CD14-positive monocyte (primary cell): ENCODE results near the gene NOG. TPM values are rescaled to one million over a fixed set of nuclear protein-coding genes. Genes with fewer than 3 reads are reported as not detected.

Source experiments
- DNase-seq, 3 donors: peaks; one replicate each; pipeline ENCODE4 v3.0.0-alpha.2; 2011 to 2022
- H2AFZ ChIP-seq: 2 replicates; pipeline ENCODE4 v1.6.0; 2012; ENCODE audit warnings: mild to moderate bottlenecking, low read depth, low read length, inconsistent platforms; ENCODE audit not compliant: insufficient read depth, poor library complexity, severe bottlenecking
- H3K27ac ChIP-seq, 2 donors: 1 replicate in 1 of 2; 2 replicates in 1 of 2; pipeline ENCODE4 v1.5.1; 2012 to 2013; ENCODE audit warnings: low read length in 2 of 2, control low read depth in 1 of 2, inconsistent platforms in 1 of 2, low read depth in 1 of 2, mild to moderate bottlenecking in 1 of 2
- H3K27me3 ChIP-seq, 2 donors: one replicate each; pipeline versions ENCODE4 v1.6.0 to v1.6.1; 2011 to 2013; ENCODE audit warnings: low read length in 2 of 2; ENCODE audit not compliant: control insufficient read depth in 2 of 2, insufficient read depth in 2 of 2
- H3K36me3 ChIP-seq, 2 donors: replicated peaks in 1 of 2; 1 replicate in 1 of 2; 2 replicates in 1 of 2; pipeline versions ENCODE4 v1.5.1 to v1.6.1; 2012 to 2013; ENCODE audit warnings: low read length in 2 of 2, control low read depth in 1 of 2, inconsistent platforms in 1 of 2, mild to moderate bottlenecking in 1 of 2; ENCODE audit not compliant: insufficient read depth in 2 of 2, control insufficient read depth in 1 of 2
- H3K4me1 ChIP-seq, 2 donors: 1 replicate in 1 of 2; 2 replicates in 1 of 2; pipeline versions ENCODE4 v1.5.1 to v1.6.1; 2012 to 2013; ENCODE audit warnings: low read length in 2 of 2, control low read depth in 1 of 2, inconsistent platforms in 1 of 2, mild to moderate bottlenecking in 1 of 2, moderate library complexity in 1 of 2; ENCODE audit not compliant: insufficient read depth in 2 of 2, control insufficient read depth in 1 of 2
- H3K4me2 ChIP-seq: replicated peaks from 2 replicates; pipeline ENCODE3; 2012; ENCODE audit warnings: low read length, moderate library complexity, mild to moderate bottlenecking; ENCODE audit not compliant: poor library complexity, severe bottlenecking; ENCODE audit errors: extremely low read depth
- H3K4me3 ChIP-seq, 3 experiments: fragments of 200-600 bp in 1 of 3; sonication (generic) in 1 of 3; replicated peaks in 1 of 3; 1 replicate in 2 of 3; 2 replicates in 1 of 3; pipeline ENCODE4 v1.5.1; 2011 to 2013; ENCODE audit warnings: low read length in 3 of 3, mild to moderate bottlenecking in 3 of 3, control low read depth in 2 of 3, low read depth in 2 of 3, inconsistent platforms in 1 of 3, moderate library complexity in 1 of 3
- H3K79me2 ChIP-seq: 2 replicates; pipeline ENCODE4 v1.6.0; 2012; ENCODE audit warnings: mild to moderate bottlenecking, control low read depth, inconsistent platforms, low read length, moderate library complexity; ENCODE audit not compliant: insufficient read depth
- H3K9ac ChIP-seq: 2 replicates; pipeline ENCODE4 v1.6.0; 2017; ENCODE audit warnings: low read length, mild to moderate bottlenecking; ENCODE audit not compliant: insufficient read depth, poor library complexity, severe bottlenecking
- H3K9me3 ChIP-seq, 2 donors: replicated peaks in 1 of 2; 1 replicate in 1 of 2; 2 replicates in 1 of 2; pipeline versions ENCODE4 v1.5.1 to v1.6.1; 2012 to 2013; ENCODE audit warnings: low read length in 2 of 2, control low read depth in 1 of 2; ENCODE audit not compliant: control insufficient read depth in 1 of 2, insufficient read depth in 1 of 2
- H4K20me1 ChIP-seq: 2 replicates; pipeline ENCODE4 v1.6.0; 2012; ENCODE audit warnings: mild to moderate bottlenecking, low read length, control low read depth, moderate library complexity; ENCODE audit not compliant: insufficient read depth
- H3K27ac Mint-ChIP-seq, 7 donors: one replicate each; pipeline ENCODE4 v1.8.0; 2020; ENCODE audit warnings: mild to moderate bottlenecking in 7 of 7, mixed read lengths in 7 of 7, moderate library complexity in 6 of 7, inconsistent platforms in 2 of 7
- H3K27me3 Mint-ChIP-seq, 3 donors: one replicate each; pipeline ENCODE4 v1.8.0; 2021 to 2022; ENCODE audit warnings: low read depth in 3 of 3, mild to moderate bottlenecking in 3 of 3, mixed read lengths in 3 of 3, moderate library complexity in 3 of 3, inconsistent platforms in 1 of 3
- H3K36me3 Mint-ChIP-seq, 2 donors: one replicate each; pipeline ENCODE4 v1.8.0; 2020; ENCODE audit warnings: mixed read lengths in 2 of 2, inconsistent platforms in 1 of 2, mild to moderate bottlenecking in 1 of 2
- H3K4me1 Mint-ChIP-seq: one replicate; pipeline ENCODE4 v1.8.0; 2020; ENCODE audit warnings: mild to moderate bottlenecking, mixed read lengths
- H3K4me3 Mint-ChIP-seq, 2 donors: one replicate each; pipeline ENCODE4 v1.8.0; 2020; ENCODE audit warnings: mild to moderate bottlenecking in 2 of 2, mixed read lengths in 2 of 2, moderate library complexity in 1 of 2
- H3K9me3 Mint-ChIP-seq, 7 donors: one replicate each; pipeline ENCODE4 v1.8.0; 2020 to 2022; ENCODE audit warnings: mixed read lengths in 7 of 7, mild to moderate bottlenecking in 6 of 7, moderate library complexity in 6 of 7, inconsistent platforms in 2 of 7
- CTCF ChIP-seq: fragments of 200-600 bp; IDR thresholded peaks from one replicate; pipeline ENCODE4 v1.8.0; 2022; ENCODE audit warnings: antibody characterized with exemption, mild to moderate bottlenecking
- WGBS: methylation state at CpG from one replicate; pipeline ENCODE4 v1.1.5; 2013; ENCODE audit warnings: missing lambda C conversion rate; ENCODE audit not compliant: insufficient coverage; 5-methylcytosine and 5-hydroxymethylcytosine counted together
- intact Hi-C, 2 donors: fragments of 100-400 bp; cut with micrococcal nuclease; formaldehyde crosslinking; loops; one replicate each; pipeline versions ENCODE4 v1.15.0 to v1.15.1; 2023
- polyA plus RNA-seq, 3 donors: library from polyadenylated mRNA; depleted of rRNA in 1 of 3; unstranded in 2 of 3; stranded (reverse) in 1 of 3; fragments of 300-500 nt in 2 of 3; fragments of >200 nt in 1 of 3; fragmentation: Illumina TruSeq in 2 of 3; gene quantifications; 1 replicate in 2 of 3; 2 replicates in 1 of 3; pipeline ENCODE4 v1.2.3, GENCODE V29; 2012 to 2021

Gene NOG
- polyA plus RNA-seq, 3 donors = 0.11 to 0.27 TPM; not detected in 1

GRCh38 chr17:56604691-56605290 lies 11.3 kb downstream of the NOG start:
- Mint-ChIP-seq H3K9me3 (peaks cover 0 to 7% (median 0%) of the 10 kb centered on the region in 7 donors), H3K36me3 (peaks cover 0 to under 1% of the 10 kb centered on the region in 2 donors), H3K27ac (no peak overlapping the region), H3K4me1 (peaks cover 50% of the 10 kb centered on the region), H3K27me3 (peaks cover 0 to 4% (median 3%) of the 10 kb centered on the region in 3 donors), H3K4me3 (no peak overlapping the region)
- H4K20me1 ChIP-seq = no peaks in the 10 kb centered on the region
- H3K4me3 ChIP-seq = no peak overlapping the region
- no peaks in the 10 kb centered on the region for H3K27me3 ChIP-seq
- no peaks in the 10 kb centered on the region for H3K9me3 ChIP-seq
- no peak overlapping the region for H3K27ac ChIP-seq
- H3K4me1 ChIP-seq = peaks cover 15 to 36% of the 10 kb centered on the region in 2 donors
- intact Hi-C loops = no loop called here
- WGBS = 0% methylated on average over 1 of the region's 1 CpG
- no peak overlapping the region for H2AFZ ChIP-seq
- no peak for TF ChIP-seq CTCF
- no peak for DNase-seq
- H3K36me3 ChIP-seq = no peaks in the 10 kb centered on the region
- no peaks in the 10 kb centered on the region for H3K79me2 ChIP-seq
- no peak overlapping the region for H3K9ac ChIP-seq
- no peak overlapping the region for H3K4me2 ChIP-seq

- no peaks in the 10 kb centered on the region for H3K27me3 ChIP-seq
- TF ChIP-seq CTCF = no peak
- no peak overlapping the region for H3K27ac ChIP-seq
- H3K36me3 ChIP-seq = no peaks in the 10 kb centered on the region
- no peaks in the 10 kb centered on the region for H3K9me3 ChIP-seq
- DNase-seq = no peak
- H3K36me3 Mint-ChIP-seq = no peaks in the 10 kb centered on the region
- H3K4me1 ChIP-seq = peaks cover 7 to 18% of the 10 kb centered on the region in 2 donors
- no peak overlapping the region for H3K27ac Mint-ChIP-seq
- H3K4me3 Mint-ChIP-seq = no peak overlapping the region
- H2AFZ ChIP-seq = no peak overlapping the region
- H3K27me3 Mint-ChIP-seq = peaks cover 0 to 2% (median 0%) of the 10 kb centered on the region in 3 donors
- H3K79me2 ChIP-seq = no peaks in the 10 kb centered on the region
- no peak overlapping the region for H3K9ac ChIP-seq
- H3K4me3 ChIP-seq = no peak overlapping the region
- WGBS = 95% methylated on average over 2 of the region's 4 CpGs
- peaks cover 0 to 15% (median 0%) of the 10 kb centered on the region in 7 donors for H3K9me3 Mint-ChIP-seq
- H3K4me1 Mint-ChIP-seq = peaks cover 24% of the 10 kb centered on the region
- H4K20me1 ChIP-seq = no peaks in the 10 kb centered on the region
- H3K4me2 ChIP-seq = no peak overlapping the region
- intact Hi-C loops = no loop called here
Measured at GRCh38 chr17:56608944-56609343, 15.4 kb downstream of the NOG start.
